Skeletal muscle cell (primary cell): ENCODE results near the gene FCN2.
"Not testable (repeated sequence)": the region's sequence is repeated elsewhere in the genome, so short reads cannot be mapped to it uniquely, and the experiment has no call there.

ENCODE experiments used
- DNase-seq: peaks from one replicate; pipeline ENCODE4 v3.0.0-alpha.2; 2010; ENCODE audit warnings: low read depth
- H3K4me3 ChIP-seq: 2 replicates; pipeline ENCODE4 v1.5.1; 2011; ENCODE audit warnings: low read depth, mild to moderate bottlenecking, control low read depth, low read length, moderate library complexity

Gene FCN2

GRCh38 chr9:134846187-134846586 lies 34.4 kb upstream of the FCN2 start:
- DNase-seq = no peak
- no peak overlapping the region for H3K4me3 ChIP-seq

GRCh38 chr9:134846699-134847098 lies 33.9 kb upstream of the FCN2 start:
- no peak overlapping the region for H3K4me3 ChIP-seq
- DNase-seq = no peak

DNA sequence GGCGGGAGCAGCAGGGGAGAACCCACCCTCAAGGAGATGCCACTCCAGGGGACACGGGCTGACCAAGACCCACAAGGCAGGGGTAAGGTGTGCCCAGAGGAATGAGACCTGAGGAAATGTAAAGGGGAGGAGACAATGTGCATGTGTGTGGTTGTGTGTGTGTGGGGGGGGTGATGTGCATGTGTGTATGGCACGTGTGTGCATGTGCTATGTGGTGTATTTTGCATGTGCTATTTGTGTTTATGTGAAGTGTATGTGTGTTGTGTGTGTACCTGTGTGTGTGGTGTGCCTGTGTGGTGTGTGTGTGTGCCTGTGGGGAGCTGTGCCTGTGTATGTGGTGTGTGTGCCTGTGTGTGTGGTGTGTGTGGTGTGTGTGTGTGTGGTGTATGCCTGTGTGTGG lies 33.5 kb upstream of the FCN2 start:
- H3K4me3 ChIP-seq = no peak overlapping the region
- DNase-seq = no peak

DNA sequence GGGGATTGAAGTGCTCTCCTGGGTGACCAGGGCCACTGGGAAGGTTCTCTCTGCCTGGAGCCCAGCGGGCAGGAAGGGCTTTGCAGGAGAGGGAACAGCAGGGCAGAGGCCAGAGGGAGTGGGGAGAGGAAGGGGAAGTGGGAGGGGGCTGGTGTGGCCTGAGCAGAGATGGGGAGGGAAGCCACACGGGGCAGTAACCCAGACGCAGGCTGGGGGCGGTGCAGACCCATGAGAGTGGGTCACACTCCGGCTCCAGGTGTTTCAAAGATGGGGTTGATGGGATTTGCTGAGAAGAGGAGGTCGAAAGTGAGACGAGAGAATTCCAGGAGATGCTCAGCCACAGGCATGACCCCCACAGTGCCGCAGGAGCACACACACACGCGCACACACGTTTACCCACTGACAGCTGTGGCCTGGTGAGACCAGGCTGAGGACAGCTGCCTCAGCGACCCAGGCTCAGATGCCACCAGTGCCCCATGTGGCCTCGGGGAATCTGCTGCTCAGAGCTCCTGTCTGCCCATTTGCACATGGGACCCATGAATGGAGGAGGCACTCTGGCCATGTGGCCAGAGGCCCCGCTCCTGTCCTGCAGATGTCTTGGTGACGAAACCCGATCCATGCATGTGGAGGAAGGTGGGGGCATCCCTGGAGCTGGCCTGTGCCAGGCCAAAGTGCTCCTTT lies 32.7 kb upstream of the FCN2 start:
- H3K4me3 ChIP-seq = no peak overlapping the region
- DNase-seq = no peak

GRCh38 chr9:134848504-134848903 lies 32.1 kb upstream of the FCN2 start:
- H3K4me3 ChIP-seq = no peak overlapping the region

GRCh38 chr9:134850611-134851010 lies 30.0 kb upstream of the FCN2 start:
- H3K4me3 ChIP-seq = no peak overlapping the region
- DNase-seq = no peak

More at GRCh38 chr9:134848504-134848903, 32.1 kb upstream of the FCN2 start:
- DNase-seq = no peak

DNA sequence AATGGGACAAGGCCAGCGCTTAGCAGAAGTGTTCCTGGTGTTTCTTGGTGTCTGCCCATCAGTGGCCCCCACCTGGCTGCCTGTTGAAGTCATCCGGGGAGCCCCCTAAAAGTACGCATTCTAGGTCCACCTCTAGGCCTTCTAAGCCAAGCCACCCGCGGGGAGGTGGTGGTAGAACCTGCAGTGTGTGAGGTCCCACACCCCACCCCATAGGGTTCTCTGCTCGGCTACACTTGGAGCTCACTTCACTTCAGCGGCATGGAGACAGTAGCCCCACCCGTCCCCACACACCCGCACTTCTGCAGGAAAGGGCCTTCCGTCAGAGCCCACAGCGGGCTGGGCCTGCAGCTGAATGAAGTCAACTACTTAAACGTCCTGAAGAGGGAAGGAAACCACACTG lies 29.6 kb upstream of the FCN2 start:
- H3K4me3 ChIP-seq = no peak overlapping the region
- DNase-seq = no peak

- no peak overlapping the region for H3K4me3 ChIP-seq
- DNase-seq = no peak
Observed at GRCh38 chr9:134852906-134853654, 27.5 kb upstream of the FCN2 start.

GRCh38 chr9:134853893-134854292 lies 26.7 kb upstream of the FCN2 start:
- DNase-seq = no peak
- no peak overlapping the region for H3K4me3 ChIP-seq

DNA sequence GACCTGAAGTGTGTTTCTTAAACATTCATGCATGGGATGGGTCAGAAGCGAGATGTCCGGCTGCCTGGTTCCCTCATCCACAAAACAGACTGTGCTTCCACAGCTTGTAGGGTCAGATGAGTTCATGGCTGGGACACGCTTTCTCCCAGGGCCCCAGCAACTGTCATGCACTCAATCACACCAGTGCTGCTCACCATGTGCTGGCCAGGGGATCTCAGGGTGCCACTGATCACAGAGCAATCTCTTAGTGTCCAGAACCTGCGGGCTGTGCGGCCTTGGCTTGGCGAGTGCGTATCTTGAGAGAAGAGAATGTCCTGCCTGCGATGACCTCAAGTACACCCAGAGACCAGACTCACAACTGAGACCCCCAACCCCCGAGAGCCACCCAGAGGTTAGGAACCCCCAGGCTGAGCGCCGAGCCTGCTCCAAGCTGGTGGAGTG lies 26.0 kb upstream of the FCN2 start:
- DNase-seq = no peak
- no peak overlapping the region for H3K4me3 ChIP-seq

GRCh38 chr9:134855231-134855899 lies 25.2 kb upstream of the FCN2 start:
- no peak overlapping the region for H3K4me3 ChIP-seq
- DNase-seq = no peak

DNA sequence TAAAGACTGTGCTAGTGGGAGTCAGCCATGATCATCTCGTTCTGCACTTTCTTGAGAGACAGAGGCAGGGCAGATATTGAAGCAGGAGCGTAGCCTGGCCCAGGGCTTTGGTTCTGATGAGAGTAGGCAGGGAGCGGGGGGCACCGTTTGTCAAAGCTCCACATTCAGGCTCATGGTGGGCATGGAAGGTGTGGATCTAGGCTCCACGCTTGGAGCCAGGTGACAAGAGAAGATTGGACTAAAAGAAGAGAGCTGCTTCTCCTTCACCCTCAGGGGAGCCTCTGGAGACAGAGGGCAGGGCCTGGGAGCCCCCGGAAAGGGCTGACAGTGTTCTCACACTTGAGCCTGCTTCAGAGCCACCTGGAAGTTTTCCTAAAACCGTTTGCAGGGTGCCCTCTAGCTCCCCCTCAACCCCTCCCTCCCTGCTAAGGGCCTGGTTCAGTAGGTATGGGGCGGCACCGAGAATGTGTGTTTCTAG lies 24.7 kb upstream of the FCN2 start:
- H3K4me3 ChIP-seq = no peak overlapping the region
- no peak for DNase-seq

DNA sequence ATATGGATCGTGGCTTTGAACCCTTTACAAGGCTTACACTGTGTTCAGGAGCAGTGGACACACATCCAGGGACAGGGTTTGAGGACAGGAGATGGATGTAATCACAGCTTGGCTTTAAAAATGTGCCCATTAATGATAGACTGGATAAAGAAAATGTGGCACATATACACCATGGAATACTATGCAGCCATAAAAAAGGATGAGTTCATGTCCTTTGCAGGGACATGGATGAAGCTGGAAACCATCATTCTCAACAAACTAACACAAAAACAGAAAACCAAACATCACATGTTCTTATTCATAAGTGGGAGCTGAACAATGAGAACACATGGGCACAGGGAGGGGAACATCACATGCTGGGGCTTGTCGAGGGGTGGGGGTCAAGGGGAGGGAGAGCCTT lies 23.2 kb upstream of the FCN2 start:
- not testable (repeated sequence) for DNase-seq, H3K4me3 ChIP-seq

- DNase-seq = no peak
- no peak overlapping the region for H3K4me3 ChIP-seq
Observed at GRCh38 chr9:134858051-134858841, 22.4 kb upstream of the FCN2 start.

GRCh38 chr9:134860510-134860909 lies 20.1 kb upstream of the FCN2 start:
- no peak overlapping the region for H3K4me3 ChIP-seq
- no peak for DNase-seq

DNA sequence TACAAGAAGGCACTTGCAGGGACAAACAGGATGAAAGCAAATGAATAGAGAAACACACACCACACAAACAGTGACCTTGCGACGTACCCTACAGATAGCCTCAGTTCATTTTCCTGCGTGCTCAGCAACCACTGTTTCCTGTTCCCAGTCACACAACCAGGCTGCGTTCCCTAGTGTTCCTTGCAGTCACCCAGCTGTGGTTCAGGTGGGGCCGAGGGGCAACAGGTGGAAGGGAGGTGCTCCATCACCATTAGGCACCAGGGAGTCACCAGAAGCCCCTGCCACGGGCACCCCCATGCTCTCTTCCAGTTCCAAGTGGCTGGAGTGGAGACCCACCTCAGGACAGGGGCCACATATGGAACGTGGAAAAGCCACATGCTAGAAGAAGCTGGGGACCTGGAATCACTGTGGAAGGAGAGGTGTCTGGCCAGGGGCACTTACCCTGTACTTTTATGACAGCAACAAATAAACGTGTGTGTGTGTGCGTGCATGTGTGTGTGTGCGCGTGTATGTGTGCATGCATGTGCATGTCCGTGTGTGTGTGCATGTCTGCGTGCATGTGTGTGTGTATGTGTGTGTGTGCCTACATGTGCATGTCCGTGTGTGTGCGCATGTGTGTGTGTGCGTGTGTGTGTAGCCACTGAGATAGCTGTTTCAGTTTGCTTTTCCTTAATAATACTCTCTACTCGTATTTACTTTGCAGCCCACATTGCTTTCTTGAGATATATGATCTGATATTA lies 18.8 kb upstream of the FCN2 start:
- no peak overlapping the region for H3K4me3 ChIP-seq
- no peak for DNase-seq

DNA sequence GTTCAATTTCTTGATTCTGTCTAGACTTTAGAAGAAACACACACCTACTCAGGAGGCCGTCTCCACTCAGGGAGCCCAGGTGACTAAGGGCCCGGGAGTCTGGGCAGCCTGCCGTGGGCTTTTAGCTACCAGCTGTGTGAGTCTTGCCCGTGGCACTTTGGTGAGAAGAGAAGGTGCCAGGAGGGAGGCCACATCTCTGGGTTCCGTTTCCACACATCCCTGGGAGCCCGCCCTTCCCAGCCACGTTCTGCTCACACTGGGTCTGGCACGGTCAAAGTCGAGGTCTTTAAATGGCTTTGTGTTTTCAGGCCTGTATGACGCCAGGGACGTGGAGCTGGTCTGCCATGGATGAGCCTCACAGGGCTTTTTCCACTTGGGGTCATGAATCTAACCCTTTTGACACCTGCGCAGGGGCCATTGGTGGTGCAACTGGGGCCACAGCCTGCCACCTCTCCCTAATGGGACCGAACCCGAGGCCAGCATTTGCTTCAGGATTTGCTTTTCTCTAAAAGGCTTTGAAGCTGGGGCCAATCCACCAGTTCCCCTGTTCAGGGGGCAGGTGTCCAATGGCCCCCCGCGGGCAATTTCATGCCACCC lies 17.2 kb upstream of the FCN2 start:
- DNase-seq = no peak
- H3K4me3 ChIP-seq = no peak overlapping the region

GRCh38 chr9:134863941-134864820 lies 16.4 kb upstream of the FCN2 start:
- H3K4me3 ChIP-seq = no peak overlapping the region
- DNase-seq = no peak
